NCI-H1092 treated with DMSO at 0.1 percent for 48 hours (cell line): Measurements from ENCODE around the gene ACTN3.
"Not testable (repeated sequence)": the region's sequence is repeated elsewhere in the genome, so short reads cannot be mapped to it uniquely, and the experiment has no call there.

ENCODE experiments used
- DNase-seq: peaks from one replicate; lab custom pipeline; 2025; lab: John Stamatoyannopoulos, UW

Gene ACTN3

DNA sequence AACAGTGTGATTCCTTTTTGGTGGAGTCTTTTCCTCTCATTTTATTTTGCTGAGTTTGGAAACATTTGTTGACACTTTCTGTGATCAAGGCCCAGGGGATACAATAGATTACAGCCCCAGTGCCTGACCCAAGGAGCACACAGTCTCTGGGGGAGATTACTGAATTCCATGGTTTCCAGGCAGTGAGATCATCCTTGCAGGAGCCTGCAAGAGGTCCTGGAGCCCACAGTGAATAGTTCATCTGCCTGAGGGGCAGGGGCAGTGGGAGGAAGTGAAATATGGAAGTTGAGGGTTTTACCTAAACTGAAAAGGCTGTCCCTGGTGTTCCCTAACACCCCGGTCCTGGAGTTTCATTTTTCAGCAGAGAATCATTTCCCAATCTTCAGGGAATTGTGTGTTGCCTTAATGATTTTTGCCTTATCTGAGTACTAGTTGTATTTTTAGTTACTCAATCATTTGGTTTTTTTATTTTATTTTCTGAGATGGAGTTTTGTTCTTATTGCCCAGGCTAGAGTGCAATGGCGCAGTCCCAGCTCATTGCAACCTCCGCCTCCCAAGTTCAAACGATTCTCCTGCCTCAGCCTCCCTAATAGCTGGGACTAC, 54.0 kb downstream of the ACTN3 start:
- DNase-seq = no peak

DNA sequence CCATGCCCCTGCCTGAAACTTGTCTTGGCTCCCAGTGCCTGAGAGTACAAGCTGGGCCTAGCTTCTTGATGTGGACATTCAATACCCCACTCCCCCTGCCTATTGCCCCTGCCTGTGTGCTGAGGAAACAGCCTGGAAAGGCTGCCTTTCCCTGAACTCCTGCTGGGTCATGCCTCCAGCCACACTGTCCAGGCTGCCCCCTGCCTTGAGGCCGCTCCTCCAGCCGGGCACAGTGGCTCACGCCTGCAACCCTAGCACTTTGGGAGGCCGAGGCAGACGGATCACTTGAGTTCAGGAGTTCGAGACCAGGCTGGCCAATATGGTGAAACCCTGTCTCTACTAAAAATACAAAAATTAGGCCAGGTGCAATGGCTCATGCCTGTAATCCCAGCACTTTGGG, 56.4 kb downstream of the ACTN3 start:
- DNase-seq = no peak

DNA sequence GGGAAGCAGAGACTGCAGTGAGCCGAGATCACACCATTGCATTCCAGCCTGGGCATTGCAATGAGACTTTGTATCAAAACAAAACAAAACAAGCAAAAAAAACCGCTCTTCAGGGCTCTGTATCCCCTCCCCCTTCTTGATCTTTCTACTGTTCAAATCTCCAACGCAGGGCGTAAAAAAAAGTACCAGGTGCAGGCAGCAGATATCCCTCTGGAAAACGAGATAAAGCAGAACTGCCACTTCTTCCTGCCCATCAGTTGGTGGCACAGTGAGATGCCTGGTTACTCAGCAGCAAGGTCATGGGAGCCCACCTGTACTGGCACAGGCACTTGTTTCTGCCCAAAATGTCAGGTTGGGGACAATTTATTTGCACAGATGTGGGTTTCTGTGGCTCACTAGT, 57.5 kb downstream of the ACTN3 start:
- no peak for DNase-seq

DNA sequence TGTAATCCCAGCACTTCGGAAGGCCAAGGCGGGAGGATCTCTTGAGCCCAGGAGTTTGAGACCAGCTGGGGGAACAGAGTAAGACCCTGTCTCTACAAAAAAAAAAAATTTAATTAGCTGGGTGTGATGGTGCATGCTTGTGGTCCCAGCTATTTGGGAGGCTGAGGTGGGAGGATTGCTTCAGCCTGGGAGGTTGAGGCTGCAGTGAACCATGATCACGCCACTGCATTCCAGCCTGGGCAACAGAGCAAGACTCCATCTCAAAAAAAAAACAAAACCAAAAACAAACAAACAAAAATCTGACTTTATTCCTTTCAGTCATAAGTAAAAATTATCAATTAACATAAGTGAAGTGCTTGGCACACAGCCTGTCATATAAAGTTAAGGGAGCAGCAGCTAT, 59.9 kb downstream of the ACTN3 start:
- not testable (repeated sequence) for DNase-seq

DNA sequence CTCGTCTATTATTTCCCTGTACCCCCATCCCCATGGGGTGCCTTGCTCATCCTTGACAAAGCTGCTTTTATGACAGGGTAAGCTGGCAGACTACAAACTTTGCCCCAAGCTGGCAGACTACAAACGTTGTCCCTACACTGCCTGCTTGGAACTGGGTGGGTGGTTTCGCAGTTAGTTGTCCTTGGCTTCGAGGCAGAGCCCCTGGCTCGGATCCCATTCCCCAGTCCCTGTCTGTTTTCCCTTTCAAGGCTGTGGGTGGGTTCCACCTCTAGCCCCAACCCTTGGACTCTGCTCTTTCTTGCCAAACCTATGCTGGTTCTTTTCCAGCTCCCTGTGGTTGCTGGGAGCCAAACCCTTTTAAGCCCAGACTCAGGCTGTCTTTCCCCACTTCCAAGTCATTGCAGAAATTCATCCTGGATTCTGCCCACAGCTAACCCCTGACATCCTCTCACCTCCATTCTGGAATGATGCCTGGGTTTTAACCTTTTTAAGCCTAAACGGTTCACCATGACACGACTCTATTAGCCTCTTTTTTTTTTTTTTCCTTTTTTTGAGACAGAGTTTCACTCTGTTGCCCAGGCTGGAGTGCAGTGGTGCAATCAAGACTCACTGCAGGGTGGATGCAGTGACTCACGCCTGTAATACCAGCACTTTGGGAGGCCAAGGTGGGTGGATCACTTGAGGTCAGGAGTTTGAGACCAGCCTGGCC, 60.6 kb downstream of the ACTN3 start:
- peak; percentile 43 for DNase-seq

DNA sequence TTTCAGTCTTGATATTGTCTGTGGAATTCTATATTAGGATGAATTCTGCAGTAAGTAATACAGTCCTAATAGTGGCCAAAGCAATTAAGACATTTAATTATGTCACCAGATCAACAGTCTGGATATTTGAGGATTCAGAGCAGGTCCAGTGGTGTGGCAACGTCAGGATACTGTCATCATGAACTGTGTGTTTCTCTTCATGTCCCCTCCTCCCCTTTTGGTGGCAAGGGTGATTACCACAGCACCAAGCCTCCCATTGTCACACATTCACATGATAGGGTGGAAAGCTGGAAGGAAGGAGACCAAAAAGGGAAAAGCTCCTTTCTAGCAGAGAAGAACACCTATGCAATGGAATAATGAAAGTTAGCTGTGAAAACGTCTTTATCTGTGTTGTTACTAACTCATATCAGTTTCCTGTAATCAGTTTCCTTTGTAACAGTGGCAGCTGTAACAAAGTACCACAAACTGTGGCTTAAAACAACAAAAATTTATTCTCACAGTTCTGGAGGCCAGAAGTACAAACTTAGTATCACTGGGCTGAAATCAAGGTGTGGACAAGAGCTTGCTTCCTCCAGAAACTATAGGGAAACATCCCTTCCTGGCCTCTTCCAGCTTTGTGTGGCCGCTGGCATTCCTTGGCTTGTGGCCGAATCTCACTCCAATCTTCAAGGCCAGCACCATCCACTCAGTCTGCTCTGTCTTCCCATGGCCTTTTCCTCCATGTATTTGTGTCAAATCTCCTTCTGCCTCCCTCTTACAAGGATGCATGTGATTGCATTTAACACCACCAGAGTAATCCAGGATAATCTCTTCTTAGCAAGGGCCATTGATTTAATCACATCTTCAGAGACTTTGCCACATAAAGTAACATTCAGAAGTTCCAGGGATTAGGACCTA, 63.3 kb downstream of the ACTN3 start:
- DNase-seq = no peak

DNA sequence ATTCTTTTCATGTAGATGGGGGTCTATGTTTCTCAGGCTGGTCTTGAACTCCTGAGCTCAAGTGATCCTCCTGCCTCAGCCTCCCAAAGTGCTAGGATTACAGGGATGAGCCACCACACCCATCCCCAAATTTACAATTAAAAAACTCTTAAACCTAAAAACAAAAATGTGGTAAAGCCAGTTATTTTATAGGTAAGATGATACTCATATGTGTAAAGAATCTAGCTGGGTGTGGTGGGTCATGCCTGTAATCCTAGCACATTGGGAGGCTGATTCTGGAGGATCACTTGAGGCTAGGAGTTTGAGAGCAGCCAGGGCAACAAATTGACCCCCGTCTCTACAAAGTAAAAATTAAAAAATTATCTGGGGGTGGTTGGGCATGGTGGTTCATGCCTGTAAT, 65.8 kb downstream of the ACTN3 start:
- no peak for DNase-seq
